Gastrocnemius medialis (tissue), 4 donors: ENCODE results near the gene GALNT18. TPM values are rescaled to one million over a fixed set of nuclear protein-coding genes. Genes with fewer than 3 reads are reported as not detected.

Experiments
- ATAC-seq, 2 donors: fragments of 150-250 bp; one replicate each; pipeline ENCODE4 v1.9.1; 2016
- DNase-seq, 2 donors: peaks; one replicate each; pipeline ENCODE4 v3.0.0-alpha.2; 2019
- H3K27ac ChIP-seq, 4 donors: fragments of 200-600 bp; sonication (generic); 1 replicate in 1 of 4; 2 replicates in 3 of 4; pipeline ENCODE4 v1.5.1; 2016 to 2018; ENCODE audit warnings: mild to moderate bottlenecking in 2 of 4, moderate library complexity in 1 of 4
- H3K27me3 ChIP-seq, 3 donors: fragments of 200-600 bp; sonication (generic) in 2 of 3; 1 replicate in 1 of 3; 2 replicates in 2 of 3; pipeline versions ENCODE4 v1.5.1 to v1.6.0; 2016 to 2019; ENCODE audit warnings: mild to moderate bottlenecking in 1 of 3, moderate library complexity in 1 of 3
- H3K36me3 ChIP-seq, 2 donors: fragments of 200-600 bp; sonication (generic) in 1 of 2; one replicate each; pipeline ENCODE4 v1.5.1; 2017 to 2018
- H3K4me1 ChIP-seq, 2 donors: fragments of 200-600 bp; sonication (generic) in 1 of 2; one replicate each; pipeline ENCODE4 v1.5.1; 2016 to 2017; ENCODE audit warnings: mild to moderate bottlenecking in 2 of 2
- H3K4me3 ChIP-seq, 4 donors: fragments of 200-600 bp; sonication (generic) in 3 of 4; 1 replicate in 1 of 4; 2 replicates in 3 of 4; pipeline ENCODE4 v1.5.1; 2016 to 2019; ENCODE audit warnings: mild to moderate bottlenecking in 2 of 4
- H3K9me3 ChIP-seq, 3 donors: fragments of 200-600 bp; sonication (generic) in 2 of 3; 1 replicate in 1 of 3; 2 replicates in 2 of 3; pipeline ENCODE4 v1.5.1; 2016 to 2019
- POLR2A ChIP-seq, 2 donors: fragments of 450-650 bp; IDR thresholded peaks; one replicate each; pipeline ENCODE4 v1.6.1; 2017; ENCODE audit warnings: antibody characterized with exemption in 2 of 2, mild to moderate bottlenecking in 2 of 2, moderate library complexity in 2 of 2
- in situ Hi-C, 4 donors: fragments of 200-750 bp; cut with MboI; loops; one replicate each; pipeline versions ENCODE4 v1.15.0 to v1.8.0; 2017; ENCODE audit warnings: low sequenced_read_pairs in 4 of 4
- intact Hi-C: fragments of 100-400 bp; cut with DNase I; formaldehyde crosslinking; loops from one replicate; pipeline ENCODE4 v1.15.1; 2023; ENCODE audit warnings: low total_unique reads
- total RNA-seq, 4 donors: library from RNA; depleted of rRNA; stranded (reverse); fragments of >200 nt; gene quantifications; one replicate each; pipeline versions ENCODE4 v1.1.0 to v1.2.3, GENCODE V29; 2016
- TF ChIP-seq, protein P1 (sequence below), 5 experiments: fragments of 450-650 bp in 3 of 5; fragments of 200-600 bp in 2 of 5; sonication (generic) in 2 of 5; IDR thresholded peaks in 4 of 5; conservative IDR thresholded peaks in 1 of 5; 1 replicate in 4 of 5; 2 replicates in 1 of 5; pipeline ENCODE4 v1.5.1; 2016 to 2019; ENCODE audit warnings: antibody characterized with exemption in 5 of 5, mild to moderate bottlenecking in 3 of 5, moderate library complexity in 3 of 5

GALNT18 gene
- total RNA-seq, 4 donors from 2014 or later: 10.5 to 29.2 (median 11.2) TPM

DNA sequence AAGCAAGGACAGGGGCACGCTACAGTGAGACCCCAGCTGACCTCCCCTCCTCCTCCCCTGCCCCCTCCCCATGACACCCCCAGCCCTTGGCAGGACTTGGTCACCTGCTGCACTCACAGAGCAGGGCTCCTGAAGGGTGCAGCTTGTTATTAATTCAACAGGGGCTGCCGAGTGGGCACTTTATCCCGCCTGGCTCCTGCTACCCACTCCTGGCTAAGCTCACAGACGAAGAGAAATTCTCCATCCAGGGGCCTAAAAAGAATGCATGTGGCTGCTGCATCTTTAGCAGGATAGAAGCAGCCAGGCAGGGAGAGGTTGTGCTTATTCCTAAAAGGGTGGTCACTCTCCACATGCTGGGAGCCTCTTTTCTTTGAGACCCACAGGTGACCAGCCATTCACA, 40.3 kb downstream of the GALNT18 start:
- peaks cover 31 to 52% of the 10 kb centered on the region in 2 donors for H3K4me1 ChIP-seq
- no peaks in the 10 kb centered on the region for H3K36me3 ChIP-seq
- TF ChIP-seq, protein P1, sequence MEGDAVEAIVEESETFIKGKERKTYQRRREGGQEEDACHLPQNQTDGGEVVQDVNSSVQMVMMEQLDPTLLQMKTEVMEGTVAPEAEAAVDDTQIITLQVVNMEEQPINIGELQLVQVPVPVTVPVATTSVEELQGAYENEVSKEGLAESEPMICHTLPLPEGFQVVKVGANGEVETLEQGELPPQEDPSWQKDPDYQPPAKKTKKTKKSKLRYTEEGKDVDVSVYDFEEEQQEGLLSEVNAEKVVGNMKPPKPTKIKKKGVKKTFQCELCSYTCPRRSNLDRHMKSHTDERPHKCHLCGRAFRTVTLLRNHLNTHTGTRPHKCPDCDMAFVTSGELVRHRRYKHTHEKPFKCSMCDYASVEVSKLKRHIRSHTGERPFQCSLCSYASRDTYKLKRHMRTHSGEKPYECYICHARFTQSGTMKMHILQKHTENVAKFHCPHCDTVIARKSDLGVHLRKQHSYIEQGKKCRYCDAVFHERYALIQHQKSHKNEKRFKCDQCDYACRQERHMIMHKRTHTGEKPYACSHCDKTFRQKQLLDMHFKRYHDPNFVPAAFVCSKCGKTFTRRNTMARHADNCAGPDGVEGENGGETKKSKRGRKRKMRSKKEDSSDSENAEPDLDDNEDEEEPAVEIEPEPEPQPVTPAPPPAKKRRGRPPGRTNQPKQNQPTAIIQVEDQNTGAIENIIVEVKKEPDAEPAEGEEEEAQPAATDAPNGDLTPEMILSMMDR (IDR thresholded peaks at IDR 0.05 in 4 of 5, conservative IDR thresholded peaks at IDR 0.05 in 1 of 5): no peak
- in situ Hi-C loops: no loop called here
- ATAC-seq: no peak
- peak overlapping the region; percentile 41 to 80 (median 67) for H3K27ac ChIP-seq
- H3K9me3 ChIP-seq: no peaks in the 10 kb centered on the region
- no peak overlapping the region for H3K4me3 ChIP-seq
- no peak for DNase-seq
- H3K27me3 ChIP-seq: no peaks in the 10 kb centered on the region
- intact Hi-C loops: no loop called here

DNA sequence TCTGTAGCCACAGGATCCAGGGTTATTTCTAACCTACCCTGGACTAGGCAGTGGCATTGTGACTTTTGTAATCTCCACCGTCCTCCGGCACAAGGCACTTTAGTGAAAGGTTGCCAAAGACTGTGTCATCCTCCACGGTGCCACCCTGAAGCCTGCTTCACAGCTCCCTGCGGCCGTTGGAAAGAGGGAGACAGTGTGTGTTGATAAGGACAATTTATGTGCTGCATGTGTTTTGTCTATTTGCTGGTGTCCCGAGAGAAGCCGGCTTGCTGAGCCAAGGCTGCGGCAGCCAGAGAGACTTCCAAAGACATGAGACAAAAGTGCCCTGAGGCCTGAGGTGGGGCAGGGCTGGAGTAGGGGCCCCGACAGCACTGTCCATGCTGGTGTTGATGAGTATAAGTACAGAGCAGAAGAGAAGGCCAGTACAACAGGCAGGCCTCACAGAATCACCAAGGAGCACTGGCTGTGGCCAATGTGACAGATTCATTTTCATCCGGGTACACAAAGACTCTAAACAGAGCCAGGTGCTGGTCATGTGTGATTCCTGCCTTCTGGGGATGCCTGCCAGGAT, 40.9 kb downstream of the GALNT18 start:
- intact Hi-C loops: no loop called here
- Histone ChIP-seq H3K9me3 (no peaks in the 10 kb centered on the region), H3K27ac (peak overlapping the region; percentile 41 to 80 (median 67)), H3K4me1 (peaks cover 31 to 52% of the 10 kb centered on the region in 2 donors), H3K27me3 (no peaks in the 10 kb centered on the region), H3K4me3 (no peak overlapping the region), H3K36me3 (no peaks in the 10 kb centered on the region)
- in situ Hi-C loops: no loop called here
- TF ChIP-seq POLR2A (IDR thresholded peaks at IDR 0.05): no peak
- TF ChIP-seq, protein P1 (IDR thresholded peaks at IDR 0.05 in 4 of 5, conservative IDR thresholded peaks at IDR 0.05 in 1 of 5): no peak
- ATAC-seq (peak; percentile 74 to 81), DNase-seq (peak; percentile 27 to 30)

DNA sequence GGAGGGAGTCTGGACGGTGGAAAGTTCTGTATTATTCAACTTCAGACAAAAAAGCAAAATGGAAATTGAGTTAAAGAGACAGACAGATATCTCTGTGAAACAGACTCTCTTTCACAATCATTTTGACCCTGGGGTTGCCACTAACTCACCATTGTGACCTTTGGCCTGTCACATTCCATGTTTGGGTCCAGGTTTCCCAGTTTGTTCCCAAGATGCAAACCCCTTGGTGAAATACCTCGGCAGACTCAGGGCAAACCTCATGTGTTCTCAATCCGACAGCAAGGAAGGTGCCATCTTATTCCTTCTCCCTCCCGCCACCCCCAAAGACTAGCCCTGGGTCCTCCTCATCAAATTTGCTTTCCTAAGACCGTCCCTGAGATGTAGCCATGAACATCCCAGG, 41.8 kb downstream of the GALNT18 start:
- no peaks in the 10 kb centered on the region for H3K36me3 ChIP-seq
- peak overlapping the region in 2 of 4 donors; percentile 77 to 80 for H3K27ac ChIP-seq
- TF ChIP-seq POLR2A (IDR thresholded peaks at IDR 0.05): no peak
- TF ChIP-seq, protein P1 (IDR thresholded peaks at IDR 0.05 in 4 of 5, conservative IDR thresholded peaks at IDR 0.05 in 1 of 5): no peak
- no peak overlapping the region for H3K4me3 ChIP-seq
- DNase-seq (no peak), ATAC-seq (no peak)
- H3K27me3 ChIP-seq: no peaks in the 10 kb centered on the region
- no peaks in the 10 kb centered on the region for H3K9me3 ChIP-seq
- in situ Hi-C loops (no loop called here), intact Hi-C loops (no loop called here)
- peaks cover 31 to 49% of the 10 kb centered on the region in 2 donors for H3K4me1 ChIP-seq

DNA sequence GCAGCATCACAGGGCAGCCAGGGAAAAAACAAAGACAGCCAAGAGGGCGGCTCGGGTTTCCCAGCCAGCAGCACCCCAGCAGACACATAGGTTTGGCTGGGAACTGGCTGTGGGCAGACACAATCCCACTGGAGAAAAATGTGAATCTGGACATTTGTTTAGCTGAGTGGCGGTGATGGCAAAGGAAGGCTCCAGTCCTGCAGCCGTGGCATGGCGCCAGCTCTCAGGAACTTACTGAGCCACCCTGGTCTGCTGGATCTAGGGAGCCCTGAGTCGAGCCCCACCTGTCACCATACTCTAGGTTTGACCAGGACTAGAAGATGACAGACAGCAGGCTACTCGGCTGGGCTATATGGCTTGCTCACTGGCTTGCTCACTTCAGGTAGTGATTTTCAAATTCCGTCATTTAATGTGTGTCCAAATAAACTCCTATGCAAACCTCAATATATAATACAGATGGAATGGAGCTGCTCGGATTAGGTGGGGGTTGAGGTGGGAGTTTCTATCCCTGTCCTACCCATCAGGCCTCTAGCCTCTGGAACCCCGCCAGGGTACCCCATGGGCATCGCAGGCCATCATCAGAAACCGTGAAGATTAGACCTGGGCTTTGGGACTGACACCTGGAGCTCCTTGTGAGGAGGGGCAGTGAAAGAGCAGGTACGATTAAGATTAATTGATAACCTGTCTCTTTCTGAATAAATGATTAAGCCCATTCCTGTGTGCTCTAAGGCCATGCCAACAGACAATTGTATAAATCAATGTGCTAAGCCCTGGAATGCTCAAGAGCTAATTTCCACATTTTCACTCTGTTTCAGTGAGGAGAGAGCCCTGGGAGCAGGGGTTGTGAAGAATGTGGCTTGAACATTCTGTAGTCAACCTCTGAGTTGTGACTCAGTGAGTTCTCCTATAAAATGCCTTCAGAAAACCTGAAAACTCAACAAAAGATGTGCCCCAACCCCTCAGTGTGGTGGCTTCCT, 42.5 kb downstream of the GALNT18 start:
- intact Hi-C loops: no loop called here

More for the DNA sequence above, 42.5 kb downstream of the GALNT18 start:
- no peaks in the 10 kb centered on the region for H3K27me3 ChIP-seq
- no peaks in the 10 kb centered on the region for H3K36me3 ChIP-seq
- no peak overlapping the region for H3K27ac ChIP-seq
- no peak overlapping the region for H3K4me3 ChIP-seq
- no peak for TF ChIP-seq POLR2A (IDR thresholded peaks at IDR 0.05)
- TF ChIP-seq, protein P1 (IDR thresholded peaks at IDR 0.05 in 4 of 5, conservative IDR thresholded peaks at IDR 0.05 in 1 of 5): no peak
- no peak for ATAC-seq
- in situ Hi-C loops: no loop called here
- H3K4me1 ChIP-seq: peaks cover 31 to 42% of the 10 kb centered on the region in 2 donors
- no peaks in the 10 kb centered on the region for H3K9me3 ChIP-seq
- no peak for DNase-seq
